Daoy (cell line): ENCODE data around the gene LRRC41. TPM values are rescaled to one million over a fixed set of nuclear protein-coding genes. Genes with fewer than 3 reads are reported as not detected.
"Not testable (repeated sequence)": the region's sequence is repeated elsewhere in the genome, so short reads cannot be mapped to it uniquely, and the experiment has no call there.

ENCODE experiments used
- DNase-seq: peaks from one replicate; pipeline ENCODE4 v3.0.0-alpha.2; 2015; ENCODE audit warnings: low read depth
- total RNA-seq: library from RNA; depleted of rRNA; stranded (reverse); fragments of >200 nt; shearing (Covaris generic); gene quantifications from 2 replicates; pipeline ENCODE4 v1.2.3, GENCODE V29; 2014

LRRC41 gene
- total RNA-seq, 1 experiment from 2014 or later = 61.0 TPM

- DNase-seq = not testable (repeated sequence)
These were observed 22.1 kb upstream of the LRRC41 start for GRCh38 chr1:46325285-46326076.

DNA sequence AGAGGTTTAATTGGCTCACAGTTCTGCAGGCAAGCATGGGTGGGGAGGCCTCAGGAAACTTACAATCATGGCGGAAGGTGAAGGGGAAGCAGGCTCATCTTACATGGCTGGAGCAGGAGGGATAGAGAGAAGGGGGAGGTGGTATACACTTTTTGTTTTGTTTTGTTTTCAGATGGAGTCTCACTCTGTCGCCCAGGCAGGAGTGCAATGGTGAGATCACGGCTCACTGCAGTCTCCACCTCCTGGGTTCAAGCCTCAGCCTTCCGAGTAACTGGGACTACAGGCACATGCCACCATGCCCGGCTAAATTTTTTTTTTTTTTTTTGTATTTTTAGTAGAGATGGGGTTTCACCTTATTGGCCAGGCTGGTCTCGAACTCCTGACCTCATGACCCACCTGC lies 18.8 kb upstream of the LRRC41 start:
- not testable (repeated sequence) for DNase-seq

GRCh38 chr1:46319960-46320914 lies 16.8 kb upstream of the LRRC41 start:
- DNase-seq = not testable (repeated sequence)

DNA sequence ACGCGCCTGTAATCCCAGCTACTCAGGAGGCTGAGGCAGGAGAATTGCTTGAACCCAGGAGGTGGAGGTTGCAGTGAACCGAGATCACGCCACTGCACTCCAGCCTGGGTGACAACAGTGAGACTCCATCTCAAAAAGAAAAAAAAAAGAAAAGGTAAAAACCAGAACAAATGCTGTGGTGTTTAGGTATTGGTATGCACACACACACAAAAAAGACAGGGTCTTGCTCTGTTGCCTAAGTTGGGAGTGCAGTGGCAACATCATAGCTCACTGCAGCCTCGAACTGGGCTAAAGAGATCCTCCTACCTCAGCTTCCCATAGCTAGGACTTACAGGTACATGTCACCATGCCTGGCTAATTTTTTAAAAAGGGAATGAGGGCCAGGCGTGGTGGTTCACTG lies 15.9 kb upstream of the LRRC41 start:
- not testable (repeated sequence) for DNase-seq

DNA sequence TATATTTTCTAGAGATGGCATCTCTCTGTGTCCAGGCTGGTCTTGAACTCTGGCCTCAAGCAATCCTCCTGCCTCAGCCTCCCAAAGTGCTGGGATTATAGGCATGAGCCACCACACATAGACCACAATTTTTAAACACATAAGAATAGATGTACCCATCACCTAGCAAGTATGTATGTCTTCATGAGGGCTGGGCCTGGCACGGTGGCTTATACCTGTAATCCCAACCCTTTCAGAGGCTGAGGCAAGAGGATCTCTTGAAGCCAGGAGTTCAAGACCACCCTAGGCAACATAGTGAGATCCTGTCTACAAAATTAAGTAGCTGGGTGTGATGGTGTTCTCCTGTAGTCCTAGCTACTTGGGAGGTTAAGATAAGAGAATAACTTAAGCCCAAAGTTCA lies 13.9 kb upstream of the LRRC41 start:
- DNase-seq = no peak

- DNase-seq = no peak
These were observed 12.4 kb upstream of the LRRC41 start for GRCh38 chr1:46315669-46316403.

DNA sequence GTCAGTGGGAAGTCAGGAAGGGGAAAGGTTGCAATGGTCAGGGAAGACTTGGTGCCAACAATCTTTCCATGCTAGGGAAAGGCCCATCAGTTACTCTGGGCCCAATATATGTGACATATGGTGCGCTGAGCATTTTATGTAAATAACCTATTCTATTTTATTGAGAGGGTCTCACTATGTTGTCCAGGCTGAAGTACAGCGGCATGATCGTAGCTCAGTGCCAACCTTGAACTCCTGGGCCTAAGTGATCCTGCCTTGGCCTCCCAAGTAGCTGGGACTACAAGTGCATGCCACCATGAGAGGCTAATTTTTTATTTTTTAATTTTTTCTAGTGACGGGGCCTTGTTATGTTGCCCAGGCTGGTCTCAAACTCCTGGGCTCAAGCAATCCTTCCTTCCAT lies 6.9 kb upstream of the LRRC41 start:
- no peak for DNase-seq

DNA sequence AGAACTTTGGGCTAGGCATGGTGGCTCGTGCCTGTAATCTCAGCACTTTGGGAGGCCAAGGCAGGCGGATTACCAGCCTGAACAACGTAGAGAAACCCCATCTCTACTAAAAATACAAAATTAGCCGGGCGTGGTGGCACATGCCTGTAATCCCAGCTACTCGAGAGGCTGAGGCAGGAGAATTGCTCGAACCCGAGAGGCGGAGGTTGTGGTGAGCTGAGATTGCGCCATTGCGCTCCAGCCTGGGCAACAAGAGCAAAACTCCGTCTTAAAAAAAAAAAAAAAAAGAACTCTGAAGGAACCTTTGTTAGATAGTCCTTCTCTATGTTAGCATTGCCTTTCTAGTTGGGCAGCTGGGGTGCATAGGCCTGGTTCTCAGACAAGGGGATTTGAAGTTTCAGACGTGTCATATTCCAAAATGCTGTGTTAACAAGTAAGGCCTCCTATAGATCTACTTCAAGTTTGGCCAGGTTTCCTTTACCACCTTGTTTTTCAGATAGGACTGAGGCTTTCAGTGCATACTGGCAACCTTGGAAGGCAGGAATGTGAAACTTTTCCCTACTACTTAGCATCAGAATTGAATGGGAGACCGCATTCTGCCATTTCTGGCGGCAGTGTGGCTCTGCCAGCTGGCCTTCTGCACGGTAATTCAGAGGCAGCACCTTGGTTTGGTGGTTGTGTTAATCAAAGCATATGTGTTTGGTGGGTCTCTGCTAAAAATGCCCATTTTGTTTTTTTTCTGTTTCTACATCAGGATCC lies 6.2 kb upstream of the LRRC41 start:
- DNase-seq = no peak

- no peak for DNase-seq
These were observed 2.7 kb upstream of the LRRC41 start for GRCh38 chr1:46306159-46306530.

- DNase-seq = no peak
These were observed 483 bp upstream of the LRRC41 start for GRCh38 chr1:46303872-46304326.

DNA sequence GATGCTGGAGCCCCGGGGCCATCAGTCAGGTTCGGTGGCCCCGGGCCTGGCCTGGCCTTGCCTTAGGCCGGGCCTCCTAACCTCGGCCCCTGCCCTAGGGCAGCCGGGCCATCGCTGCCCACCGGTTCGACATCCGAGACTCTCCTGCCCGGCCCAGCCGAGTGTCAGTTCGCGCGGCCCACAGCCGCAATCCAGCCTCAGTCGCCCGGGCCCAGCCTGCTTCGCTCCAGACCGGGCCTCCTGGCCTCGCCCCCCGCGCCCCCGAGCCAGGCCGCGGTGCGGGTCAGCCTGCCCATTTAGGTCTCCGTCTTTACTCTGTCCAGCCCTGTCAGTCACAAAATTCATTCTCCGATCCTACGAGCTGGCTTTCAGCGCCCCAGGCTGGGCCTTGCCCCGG lies 777 bp downstream of the LRRC41 start:
- DNase-seq = peak; percentile 46

GRCh38 chr1:46301808-46302640 lies 1.4 kb downstream of the LRRC41 start:
- DNase-seq = peak; percentile 61

DNA sequence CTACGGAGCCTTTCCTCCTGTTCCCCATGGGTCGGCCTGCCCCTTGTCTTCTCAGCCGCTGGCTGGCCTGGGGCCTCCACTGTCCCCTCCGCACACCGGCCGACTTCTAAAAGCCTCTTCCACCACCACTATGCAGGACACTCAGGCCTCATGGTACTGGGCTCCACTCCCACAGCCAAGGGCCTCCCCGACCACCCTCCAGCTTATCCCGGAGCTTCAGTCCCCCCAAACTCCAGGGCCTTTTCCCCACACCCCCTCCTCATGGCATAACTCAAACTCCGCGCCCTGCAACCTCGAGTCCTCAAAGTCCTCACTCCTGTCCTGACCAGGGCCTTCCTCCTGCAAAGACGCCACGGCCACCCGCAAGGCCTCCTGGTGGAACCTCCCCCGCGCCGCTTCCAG lies 2.0 kb downstream of the LRRC41 start:
- DNase-seq = no peak

- DNase-seq = no peak
These were observed 2.6 kb downstream of the LRRC41 start for GRCh38 chr1:46300673-46301405.

DNA sequence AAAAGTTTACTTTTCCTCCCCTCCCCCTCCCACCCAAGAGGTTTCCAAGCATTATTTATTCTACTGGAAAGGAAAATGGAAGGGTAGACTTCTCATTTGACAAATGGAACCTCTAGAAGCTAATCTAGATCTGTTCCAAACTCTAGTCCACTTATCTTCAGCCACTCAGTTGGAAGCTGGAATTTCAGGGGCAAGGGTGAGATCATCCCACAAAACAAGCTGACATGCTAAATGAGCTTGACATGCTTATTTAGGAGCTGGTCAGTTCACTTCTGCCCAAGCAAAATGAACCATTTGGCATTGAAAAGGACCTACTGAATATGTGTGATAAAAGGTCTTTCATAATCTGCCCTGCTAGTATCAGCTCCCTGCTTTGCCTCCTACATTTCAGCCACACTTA lies 5.0 kb downstream of the LRRC41 start:
- DNase-seq = no peak

GRCh38 chr1:46295306-46295705 lies 8.1 kb downstream of the LRRC41 start:
- DNase-seq = no peak

DNA sequence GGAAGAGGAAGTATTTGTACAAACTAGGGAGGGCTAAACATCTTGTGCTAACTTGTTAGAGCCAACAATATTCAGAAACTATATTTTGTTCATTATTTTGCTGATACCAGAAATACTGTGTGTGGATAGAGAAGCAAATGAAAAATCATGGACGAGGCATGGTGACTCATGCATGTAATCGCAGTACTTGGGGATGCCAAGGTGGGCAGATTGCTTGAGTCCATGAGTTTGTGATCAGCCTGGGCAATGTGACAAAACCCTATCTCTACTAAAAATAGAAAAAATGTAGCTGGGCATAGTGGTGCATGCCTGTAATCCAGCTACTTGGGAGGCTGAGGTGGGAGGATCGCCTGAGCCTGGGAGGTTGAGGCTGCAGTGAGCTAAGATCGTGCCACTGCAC lies 13.4 kb downstream of the LRRC41 start:
- DNase-seq = no peak

DNA sequence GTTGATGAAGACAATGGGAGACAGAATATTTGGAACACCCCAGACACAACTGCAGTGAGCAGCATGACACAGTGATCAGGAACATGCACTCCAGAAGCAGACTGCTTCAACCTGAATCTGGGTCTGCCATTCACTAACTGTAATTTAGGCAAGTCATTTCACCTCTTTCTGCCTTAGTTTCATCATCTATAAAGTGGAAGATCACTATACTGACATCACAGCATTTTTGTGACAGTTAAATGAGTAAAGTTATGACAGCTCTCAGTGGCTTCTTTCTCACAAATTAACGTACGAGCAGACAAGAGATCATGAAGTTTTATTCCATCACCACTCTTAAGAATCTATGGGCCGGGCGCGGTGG lies 14.3 kb downstream of the LRRC41 start:
- DNase-seq = no peak

DNA sequence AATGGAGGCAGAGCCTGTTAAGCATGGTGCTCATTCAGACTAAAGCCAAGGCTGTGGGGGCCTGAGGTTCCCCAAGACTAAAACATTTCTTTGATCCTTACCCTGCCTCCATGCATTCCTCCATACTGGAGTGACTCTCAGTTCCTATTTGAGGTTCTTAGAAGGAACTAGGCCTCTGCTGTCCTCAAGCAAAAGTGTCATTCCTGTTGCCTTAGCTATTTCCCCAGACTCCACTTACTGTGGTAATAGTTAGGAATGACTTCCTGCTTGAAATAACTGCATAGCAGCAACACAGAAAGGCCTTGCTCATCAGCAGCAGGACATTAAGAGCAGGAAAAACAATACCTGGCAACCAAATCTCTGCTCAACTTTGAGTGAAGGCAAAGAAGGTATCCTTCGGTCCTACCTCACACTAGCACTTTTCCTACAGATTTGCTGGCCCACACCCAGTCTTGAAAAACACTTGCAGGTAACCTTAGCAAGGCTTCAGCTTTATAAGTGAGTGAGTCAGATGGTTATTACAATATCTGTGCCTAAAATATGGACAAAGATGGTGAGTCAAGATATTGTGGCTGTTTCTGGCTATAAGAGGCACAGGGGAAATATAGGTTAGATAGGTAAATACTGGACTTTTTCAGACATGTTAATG lies 14.8 kb downstream of the LRRC41 start:
- no peak for DNase-seq
